Stimulated activated CD4-positive, alpha-beta T cell treated with anti-CD3 and anti-CD28 coated beads, Interleukin-1b, Interleukin-23, amount 100 ng/mL, for 1 hour (primary cell): ENCODE data around the gene GMNN.

ENCODE experiments used
- DNase-seq, 2 donors: peaks; one replicate each; pipeline ENCODE4 v3.0.0-alpha.2; 2020; ENCODE audit warnings: low read depth in 2 of 2

Gene GMNN

DNA sequence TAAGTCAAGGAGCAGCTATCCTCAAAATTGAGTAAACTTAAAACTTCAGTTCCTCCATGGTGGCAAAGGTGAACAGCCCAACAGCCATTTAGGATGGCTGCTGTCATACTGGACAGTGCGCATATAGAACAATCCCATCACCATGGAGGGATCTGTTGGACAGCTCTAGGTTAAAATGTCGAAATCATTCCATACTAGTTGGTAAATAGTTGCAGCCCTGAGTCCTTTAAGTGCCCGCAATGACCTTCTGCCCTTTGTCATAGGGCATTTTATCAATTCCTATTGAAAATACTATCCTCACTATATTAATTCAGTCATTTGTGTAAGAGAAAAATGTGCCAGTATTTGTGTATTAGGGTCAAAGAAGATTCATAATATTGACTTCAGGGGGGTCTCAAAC, 32.8 kb downstream of the GMNN start:
- DNase-seq, result no peak

- no peak for DNase-seq
Observed at GRCh38 chr6:24809728-24810127, 35.0 kb downstream of the GMNN start.

DNA sequence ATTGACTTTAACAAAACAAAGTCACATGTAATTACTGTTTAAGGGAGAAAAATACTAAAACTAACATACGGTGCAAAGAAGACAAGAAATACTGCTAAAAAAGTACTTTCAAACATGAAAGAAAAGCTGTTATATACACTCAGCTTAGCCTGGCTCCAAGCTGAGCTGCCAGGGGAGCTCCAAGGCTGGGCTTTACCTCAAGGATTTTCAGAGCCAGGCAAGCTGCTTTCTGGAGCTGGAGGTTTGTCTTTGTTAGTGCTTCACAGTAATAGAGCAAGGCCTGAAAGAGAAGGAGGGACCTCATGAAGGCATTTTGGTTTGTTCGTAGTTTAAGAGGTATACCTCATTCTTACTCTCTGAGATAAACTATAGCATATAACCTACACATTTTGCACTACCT, 43.6 kb downstream of the GMNN start:
- DNase-seq, result no peak

- no peak for DNase-seq
Observed at GRCh38 chr6:24821860-24822444, 47.2 kb downstream of the GMNN start.

DNA sequence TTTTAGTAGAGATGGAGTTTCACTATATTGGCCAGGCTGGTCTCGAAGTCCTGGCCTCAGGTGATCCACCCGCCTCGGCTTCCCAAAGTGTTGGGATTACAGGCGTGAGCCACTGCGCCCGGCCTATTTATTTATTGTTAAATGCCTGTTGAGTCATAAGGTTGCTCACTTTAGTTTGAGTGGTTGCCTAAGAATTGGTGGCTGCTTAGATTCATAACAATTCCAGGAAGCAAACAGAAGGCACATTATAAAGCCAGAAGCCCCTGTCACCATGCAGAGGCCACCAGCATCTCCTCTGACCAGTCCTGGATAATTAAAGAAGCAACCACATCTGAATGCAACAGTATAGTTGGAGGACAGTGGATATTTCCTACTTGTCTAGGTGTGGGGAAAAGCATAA, 48.0 kb downstream of the GMNN start:
- no peak for DNase-seq

DNA sequence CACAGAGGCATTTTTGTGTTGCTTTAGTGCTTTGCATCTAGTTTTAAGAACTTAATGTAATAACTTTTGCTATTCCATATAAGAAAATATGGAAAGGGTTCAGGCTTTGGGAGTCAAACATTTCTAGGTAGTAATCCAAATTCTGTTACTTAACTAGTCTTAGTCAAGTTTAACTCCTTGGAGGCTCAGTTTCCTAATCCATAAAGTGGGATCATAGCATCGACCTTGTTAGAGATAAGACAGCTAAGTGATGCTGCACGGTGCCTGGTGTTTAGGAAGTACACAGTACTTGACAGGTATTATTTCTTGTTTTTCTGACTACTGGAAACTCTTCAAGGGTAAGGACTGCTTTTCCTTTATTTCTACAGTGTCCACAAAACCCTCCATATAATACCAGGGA, 48.4 kb downstream of the GMNN start:
- DNase-seq, result no peak

DNA sequence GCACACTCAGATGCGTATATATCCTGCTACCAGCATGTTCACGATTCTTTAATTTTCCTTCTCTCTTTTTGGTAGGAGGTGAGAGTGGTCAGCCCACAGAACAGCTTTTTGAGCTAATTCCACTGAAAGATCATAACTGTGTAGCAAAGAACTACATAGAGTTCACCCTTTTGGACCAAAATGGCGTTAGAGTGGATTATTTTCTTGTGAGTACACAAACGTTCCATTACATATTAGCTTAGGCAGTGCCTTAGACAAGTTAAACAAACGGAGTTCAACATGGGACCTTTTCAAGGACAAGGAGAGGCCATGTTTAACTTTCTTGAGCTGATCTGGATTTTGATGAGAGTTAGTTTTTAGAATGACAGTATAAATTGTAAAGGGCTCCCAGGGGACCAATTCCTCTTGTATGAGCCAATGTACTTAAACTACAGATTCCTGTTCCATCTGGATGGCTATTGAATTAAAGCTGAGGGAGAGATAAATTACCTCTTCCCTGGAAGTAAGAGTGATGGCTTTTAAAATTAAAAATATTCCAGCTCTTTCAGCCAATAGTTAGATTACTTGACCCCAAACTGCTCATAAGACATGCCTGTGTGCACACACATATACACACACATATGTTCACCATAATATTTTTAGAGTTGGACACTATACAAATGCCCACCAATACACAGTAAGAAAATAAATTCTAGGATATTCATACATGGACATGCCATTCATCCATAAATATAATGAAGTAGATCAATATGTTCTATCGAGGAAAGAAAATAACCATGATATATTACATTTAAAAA, 49.6 kb downstream of the GMNN start:
- no peak for DNase-seq

DNA sequence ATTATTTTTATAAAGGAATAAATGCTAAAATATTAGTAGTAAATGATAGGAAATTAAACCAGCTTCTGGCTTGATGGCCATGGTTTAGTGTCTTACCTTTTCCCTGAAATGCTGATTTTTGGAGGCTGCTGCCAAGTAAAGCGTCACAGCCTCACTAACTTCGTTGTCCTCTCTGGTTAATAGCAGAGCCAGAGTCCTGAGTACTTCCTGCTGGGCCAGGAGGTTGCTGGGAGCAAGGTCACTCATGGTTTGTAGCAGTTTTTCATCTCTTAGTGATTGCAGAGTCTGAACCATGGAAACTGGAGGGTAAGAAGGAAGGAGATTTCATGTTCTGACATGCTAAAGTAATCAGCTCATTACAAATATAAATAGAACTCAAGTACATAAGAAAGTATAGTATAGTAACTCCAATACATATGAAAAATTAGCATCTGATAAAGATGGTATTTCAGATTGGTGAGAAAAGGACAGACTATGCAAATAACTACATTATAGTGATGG, 50.4 kb downstream of the GMNN start:
- DNase-seq, result no peak

DNA sequence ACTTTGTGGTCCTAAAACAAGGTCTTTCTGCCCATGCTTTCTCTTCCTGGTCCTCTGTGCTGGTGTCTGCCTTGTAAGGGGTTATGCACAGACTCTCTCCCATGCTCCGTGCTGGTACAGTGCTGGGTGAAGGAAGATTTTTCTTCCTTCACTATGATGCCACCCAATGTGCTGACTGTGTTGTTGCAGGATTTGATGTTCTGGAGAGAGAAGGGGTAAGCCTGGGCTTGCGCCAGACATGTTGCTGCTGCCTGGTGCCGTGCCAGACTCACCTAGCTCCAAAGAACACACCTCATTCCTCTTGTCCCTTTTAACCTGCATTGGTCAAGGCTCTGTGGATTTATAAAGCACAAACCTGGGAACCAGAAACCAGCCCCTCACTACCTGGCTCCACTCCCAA, 52.4 kb downstream of the GMNN start:
- DNase-seq, result no peak

- DNase-seq, result no peak
Observed at GRCh38 chr6:24827970-24828369, 53.2 kb downstream of the GMNN start.

- DNase-seq, result no peak
Observed at GRCh38 chr6:24829657-24830056, 54.9 kb downstream of the GMNN start.

DNA sequence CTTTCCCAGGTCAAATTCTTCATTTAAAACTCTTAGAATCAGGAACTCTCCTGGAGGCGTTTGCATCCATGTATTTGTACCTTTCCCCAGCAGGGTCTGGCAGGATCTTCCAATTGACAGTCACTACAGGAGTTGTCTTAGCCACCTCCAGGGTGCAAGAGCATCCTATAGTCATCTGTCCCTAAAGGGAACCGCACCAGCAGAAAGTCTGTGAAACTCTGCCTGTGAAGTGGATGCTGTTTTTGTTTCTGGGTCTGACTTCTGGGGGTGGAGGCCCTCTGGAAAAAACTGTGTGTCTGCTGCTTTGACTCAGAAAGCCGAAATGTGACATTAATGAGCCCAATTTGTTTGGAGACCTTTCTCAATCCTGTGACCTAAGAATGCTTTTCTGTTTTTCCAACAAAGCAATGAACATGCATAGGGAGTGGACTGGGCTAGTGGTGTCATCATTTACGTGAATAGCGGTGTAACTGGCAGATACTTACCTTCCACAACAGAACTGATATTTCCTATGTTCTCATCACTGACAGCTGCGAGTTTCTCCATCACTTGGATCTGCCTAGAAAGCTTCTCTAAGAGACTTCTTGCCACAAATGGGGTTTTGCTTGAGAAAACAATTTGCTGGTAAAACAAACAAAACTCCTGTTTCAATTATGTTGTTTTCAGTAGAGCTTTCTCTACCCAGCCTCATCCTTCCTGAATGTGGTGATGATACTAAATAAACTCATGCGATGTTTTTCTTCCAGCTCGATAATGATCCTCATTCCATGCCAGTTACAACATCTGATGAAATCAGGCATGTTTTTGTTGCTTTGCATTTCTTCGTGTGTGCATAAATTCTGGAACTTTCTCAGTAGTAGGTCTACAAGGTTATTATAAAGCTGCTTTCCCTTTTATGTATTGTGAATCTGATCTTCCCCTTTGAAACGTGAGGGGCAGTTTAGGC, 57.3 kb downstream of the GMNN start:
- DNase-seq, result no peak

- DNase-seq, result no peak
Observed at GRCh38 chr6:24832794-24833193, 58.1 kb downstream of the GMNN start.

DNA sequence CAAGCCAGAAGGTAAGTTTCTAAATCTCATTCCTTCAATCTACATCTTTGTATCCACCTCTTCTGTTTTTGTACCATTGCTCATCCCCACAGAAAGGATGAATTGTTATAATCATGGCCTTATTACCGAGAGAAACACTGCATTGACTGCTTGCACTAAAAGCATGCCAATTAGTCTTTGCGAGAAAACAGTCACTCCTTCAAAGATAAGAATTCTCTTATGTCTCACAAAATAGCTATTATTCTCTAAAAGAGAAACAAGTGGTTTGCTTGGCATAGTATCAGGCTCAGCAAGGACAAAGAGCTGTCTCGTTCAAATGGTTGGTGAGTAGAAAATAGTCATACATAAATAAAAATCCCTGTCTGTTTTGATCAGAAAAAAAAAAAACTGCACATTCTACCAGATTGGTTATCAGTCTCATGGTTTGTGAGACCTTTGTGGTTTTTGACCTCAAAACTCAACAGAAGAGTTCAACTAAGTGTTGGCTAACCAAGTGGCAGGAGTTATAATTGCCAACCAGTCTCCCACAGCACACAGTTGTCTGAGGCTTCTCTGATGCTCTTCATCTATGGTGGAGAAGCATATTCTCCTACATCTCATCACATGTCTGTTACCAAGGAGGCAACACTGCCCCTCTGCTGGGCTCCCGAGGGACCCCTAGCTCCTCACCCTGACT, 59.1 kb downstream of the GMNN start:
- DNase-seq, result no peak
